ENCODE data around the gene OSCAR.
"Not testable (repeated sequence)": the region's sequence is repeated elsewhere in the genome, so short reads cannot be mapped to it uniquely, and the experiment has no call there.

Gene OSCAR

GRCh38 chr19:54095859-54096616 lies 4.6 kb downstream of the OSCAR start:
- DNase-seq (ENCODE audit: extremely low read depth in 1 of 2, low read depth in 1 of 2): not testable (repeated sequence)

GRCh38 chr19:54095136-54095858 lies 5.3 kb downstream of the OSCAR start:
- no peak for DNase-seq (ENCODE audit: extremely low read depth in 1 of 2, low read depth in 1 of 2)

- DNase-seq (ENCODE audit: extremely low read depth in 1 of 2, low read depth in 1 of 2): no peak
These were observed 6.1 kb downstream of the OSCAR start for GRCh38 chr19:54094426-54095000.

- DNase-seq (ENCODE audit: extremely low read depth in 1 of 2, low read depth in 1 of 2): no peak
These were observed 16.2 kb downstream of the OSCAR start for GRCh38 chr19:54084410-54084809.

DNA sequence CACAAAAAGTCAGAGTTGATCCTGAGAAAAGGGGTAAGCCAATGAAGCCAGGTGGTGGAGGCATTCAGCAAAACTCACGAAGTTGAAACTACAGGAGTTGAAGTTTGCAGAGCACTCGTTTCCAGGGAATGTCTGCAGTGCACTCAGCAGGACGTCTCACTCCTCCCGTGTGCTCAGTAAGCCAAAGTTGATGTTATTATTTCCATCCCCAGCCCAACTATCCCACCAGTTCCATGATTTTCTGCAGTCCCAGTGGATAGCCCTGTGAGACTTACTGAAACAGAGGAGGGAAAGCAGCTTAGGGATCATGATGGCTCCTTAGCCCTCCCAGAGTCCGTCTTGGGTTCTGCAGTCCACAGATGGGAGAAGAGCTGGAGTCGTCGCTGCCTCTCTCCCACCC lies 19.6 kb downstream of the OSCAR start, which contains the start of gene TARM1:
Gene TARM1 (minus strand): TSS at position 334 of the 400 bp plus-strand sequence. CDS start 25 bp downstream, at position 309.
- DNase-seq (ENCODE audit: extremely low read depth in 1 of 2, low read depth in 1 of 2): no peak

- DNase-seq (ENCODE audit: extremely low read depth in 1 of 2, low read depth in 1 of 2): no peak
These were observed 23.3 kb downstream of the OSCAR start for GRCh38 chr19:54077334-54077733.

DNA sequence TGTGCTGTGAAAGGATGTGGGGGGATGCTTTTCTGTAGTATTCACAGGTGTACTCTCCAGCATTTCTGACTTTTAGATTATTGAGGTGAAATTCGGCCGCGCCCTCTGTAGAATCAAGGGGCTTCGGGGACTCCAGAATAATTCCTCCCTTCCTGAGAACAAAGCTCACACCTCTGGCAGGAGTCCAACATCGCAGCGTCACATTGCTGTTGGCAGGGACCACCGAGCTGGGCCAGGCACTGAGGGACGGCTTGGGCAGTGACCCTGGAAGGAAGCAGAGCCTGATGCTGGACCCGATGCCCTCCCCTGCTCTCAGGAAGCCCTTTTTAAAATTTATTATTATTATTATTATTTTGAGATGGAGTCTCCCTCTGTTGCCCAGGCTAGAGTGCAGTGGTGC lies 25.8 kb downstream of the OSCAR start:
- DNase-seq (ENCODE audit: extremely low read depth in 1 of 2, low read depth in 1 of 2): no peak

GRCh38 chr19:54073829-54074228 lies 26.8 kb downstream of the OSCAR start:
- DNase-seq (ENCODE audit: extremely low read depth in 1 of 2, low read depth in 1 of 2): no peak

- no peak for DNase-seq (ENCODE audit: extremely low read depth in 1 of 2, low read depth in 1 of 2)
These were observed 31.1 kb downstream of the OSCAR start for GRCh38 chr19:54069470-54069869.

GRCh38 chr19:54063350-54064116 lies 37.1 kb downstream of the OSCAR start, which contains the start of gene VSTM1:
Gene VSTM1 (minus strand): TSS chr19:54063897. CDS start chr19:54063777, 120 bp downstream.
- DNase-seq (ENCODE audit: extremely low read depth in 1 of 2, low read depth in 1 of 2): no peak

DNA sequence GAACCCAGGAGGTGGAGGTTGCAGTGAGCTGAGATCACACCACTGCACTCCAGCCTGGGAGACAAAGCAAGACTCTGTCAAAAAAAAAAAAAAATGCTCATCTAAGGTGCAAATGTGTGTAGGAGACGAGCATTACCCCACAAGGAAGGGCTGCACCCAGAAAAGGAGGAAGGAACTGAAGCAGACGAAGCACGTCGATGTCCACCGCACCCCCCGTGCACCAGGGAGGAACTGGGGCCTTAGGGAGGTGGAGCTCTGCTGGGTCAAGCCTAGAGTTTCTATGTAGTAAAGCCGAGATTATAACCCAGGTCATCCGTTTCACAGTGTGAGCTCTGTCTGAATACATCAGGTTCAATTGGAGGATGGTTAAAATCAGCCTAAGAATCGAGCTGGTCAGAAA lies 38.0 kb downstream of the OSCAR start:
- no peak for DNase-seq (ENCODE audit: extremely low read depth in 1 of 2, low read depth in 1 of 2)

GRCh38 chr19:54047616-54048015 lies 53.0 kb downstream of the OSCAR start:
- DNase-seq (ENCODE audit: extremely low read depth in 1 of 2, low read depth in 1 of 2): no peak

GRCh38 chr19:54045771-54046170 lies 54.8 kb downstream of the OSCAR start:
- DNase-seq (ENCODE audit: extremely low read depth in 1 of 2, low read depth in 1 of 2): no peak
